RPMI8226 (cell line): ENCODE results near the gene MXD1.
"Not testable (repeated sequence)": the region's sequence is repeated elsewhere in the genome, so short reads cannot be mapped to it uniquely, and the experiment has no call there.

ENCODE experiments used
- DNase-seq: peaks from one replicate; pipeline ENCODE4 v3.0.0-alpha.2; 2015

The MXD1 gene

GRCh38 chr2:69914950-69915945 is at the start of gene MXD1:
Gene MXD1, plus strand, starts transcription at chr2:69915109. Its CDS starts 222 bp downstream, at chr2:69915331.
- DNase-seq = peak; percentile 24

- no peak for DNase-seq
Observed at GRCh38 chr2:69888451-69888850, 26.5 kb upstream of the MXD1 start.

DNA sequence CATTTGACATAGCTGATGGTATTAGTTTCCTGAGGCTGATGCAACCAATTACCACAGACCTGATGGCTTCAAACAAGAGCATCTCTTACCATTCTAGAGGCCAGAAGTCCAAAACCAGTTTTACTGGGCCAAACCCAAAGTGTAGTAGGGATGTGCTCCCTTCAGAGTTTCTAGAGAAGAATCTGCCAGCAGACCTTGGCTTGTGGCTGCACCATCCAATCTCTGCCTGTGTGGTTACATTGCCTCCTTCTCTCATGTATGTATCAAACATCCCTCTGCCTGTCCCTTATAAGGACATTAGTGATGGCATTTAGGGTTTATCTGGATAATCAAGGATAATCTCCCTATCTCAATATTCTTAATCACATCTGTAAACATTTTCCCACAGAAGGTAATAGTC is 25.6 kb upstream of the MXD1 start:
- no peak for DNase-seq

- no peak for DNase-seq
Observed at GRCh38 chr2:69890881-69891280, 24.0 kb upstream of the MXD1 start.

GRCh38 chr2:69892838-69893424 is 22.0 kb upstream of the MXD1 start:
- DNase-seq = not testable (repeated sequence)

GRCh38 chr2:69893684-69894551 is 21.0 kb upstream of the MXD1 start, which contains the start of gene SNRNP27:
Gene SNRNP27, plus strand, starts transcription at chr2:69893956. Its CDS starts 29 bp downstream, at chr2:69893985.
- DNase-seq = peak; percentile 88

- DNase-seq = not testable (repeated sequence)
Observed at GRCh38 chr2:69894737-69895136, 20.2 kb upstream of the MXD1 start.

DNA sequence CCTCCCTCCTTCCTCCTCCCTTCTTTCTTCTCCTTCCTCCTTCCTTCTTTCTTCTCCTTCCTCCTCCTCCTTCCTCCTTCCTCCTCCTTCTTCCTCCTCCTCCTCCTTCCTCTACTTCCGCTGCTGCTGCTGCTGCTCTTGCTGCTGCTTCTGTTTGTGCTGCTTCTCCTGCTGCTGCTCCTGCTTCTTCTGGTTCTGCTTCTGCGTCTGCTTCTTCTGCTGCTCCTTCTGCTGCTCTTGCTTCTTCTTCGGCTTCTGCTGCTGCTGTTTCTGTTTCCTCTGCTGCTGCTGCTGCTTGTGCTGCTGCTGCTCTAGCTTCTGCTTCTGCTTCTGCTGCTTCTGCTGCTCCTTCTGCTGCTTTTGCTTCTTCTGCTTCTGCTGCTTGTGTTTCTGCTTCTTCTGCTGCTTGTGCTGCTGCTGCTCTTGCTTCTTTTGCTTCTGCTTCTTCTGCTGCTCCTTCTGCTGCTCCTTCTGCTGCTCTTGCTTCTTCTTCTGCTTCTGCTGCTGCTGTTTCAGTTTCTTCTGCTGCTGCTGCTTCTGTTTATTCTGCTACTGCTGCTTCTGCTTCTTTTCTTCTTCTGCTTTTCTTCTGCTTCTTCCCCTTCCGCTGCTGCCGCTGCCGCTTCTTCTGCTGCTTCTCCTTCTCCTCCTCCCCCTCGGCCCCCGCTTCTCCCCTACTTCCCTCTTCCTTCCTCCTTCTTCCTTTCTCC is 12.5 kb upstream of the MXD1 start:
- DNase-seq = no peak

- DNase-seq = no peak
Observed at GRCh38 chr2:69907216-69907615, 7.7 kb upstream of the MXD1 start.

DNA sequence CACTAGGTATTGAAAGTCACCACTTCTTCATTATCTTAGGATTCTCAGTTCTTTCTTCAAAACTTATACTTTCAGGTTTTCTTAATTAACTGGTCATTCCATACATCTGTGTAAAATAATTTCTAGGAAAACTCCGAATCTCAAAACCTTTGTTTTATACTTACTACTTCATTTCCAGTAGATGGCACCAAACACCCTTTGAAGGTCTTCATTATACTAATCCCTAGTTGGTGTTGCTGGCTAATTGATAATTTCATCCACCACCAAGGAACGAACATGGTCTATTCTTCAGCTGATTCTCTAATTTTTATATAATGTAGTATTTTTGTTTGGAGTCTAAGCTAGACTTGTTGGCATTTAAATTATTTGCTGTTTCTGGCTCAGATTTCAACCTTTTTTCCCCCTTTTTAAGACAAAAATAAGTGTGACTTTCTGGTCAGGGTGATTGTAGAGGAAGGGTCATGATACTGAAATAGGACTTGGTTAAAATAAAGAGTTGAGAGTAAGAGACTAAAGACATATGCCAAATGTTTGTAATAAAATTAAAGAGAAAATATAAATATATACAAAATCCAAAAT is 2.8 kb upstream of the MXD1 start:
- DNase-seq = peak; percentile 65

DNA sequence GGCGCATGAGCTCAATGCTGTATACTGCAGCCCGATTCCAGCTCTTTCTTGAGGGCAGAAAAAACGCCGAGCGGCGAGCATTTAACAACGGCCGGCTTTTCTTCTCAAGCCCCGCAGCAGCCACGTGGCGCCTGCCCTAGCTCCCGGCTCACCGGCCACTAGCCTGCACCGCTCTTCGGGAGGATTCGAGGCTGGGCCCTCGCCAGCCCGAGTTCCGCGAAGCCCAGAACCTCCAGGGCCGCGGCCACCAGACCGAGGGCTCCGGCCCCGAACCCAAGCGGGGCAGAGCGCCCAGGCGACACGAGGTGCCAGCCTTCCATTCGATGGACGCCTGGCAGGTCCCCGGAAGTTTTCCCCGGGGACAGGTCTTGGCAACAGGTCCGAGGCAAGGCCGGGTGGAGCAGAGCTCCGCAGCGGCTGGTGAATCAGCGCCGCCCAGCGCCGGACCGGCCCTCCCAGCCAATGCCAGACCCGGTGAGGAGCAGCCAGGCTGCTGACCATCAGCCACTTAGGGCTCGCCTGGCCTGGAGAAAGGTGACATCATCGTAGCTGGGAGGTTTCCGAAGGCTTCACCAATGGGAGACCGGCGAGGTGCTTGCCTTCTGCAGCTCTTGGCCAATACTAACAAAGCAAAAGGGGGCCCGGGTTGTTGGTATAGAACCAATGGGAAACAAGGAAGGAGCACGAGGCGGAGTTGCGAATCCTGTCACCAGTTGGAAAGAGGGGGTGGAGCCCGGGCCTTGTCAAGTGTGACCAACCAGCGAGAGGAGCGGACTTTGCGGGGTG is 552 bp upstream of the MXD1 start:
- DNase-seq = peak; percentile 100

- DNase-seq = no peak
Observed at GRCh38 chr2:69916106-69916505, 1.2 kb downstream of the MXD1 start.

GRCh38 chr2:69917852-69918251 is 2.9 kb downstream of the MXD1 start:
- DNase-seq = no peak

DNA sequence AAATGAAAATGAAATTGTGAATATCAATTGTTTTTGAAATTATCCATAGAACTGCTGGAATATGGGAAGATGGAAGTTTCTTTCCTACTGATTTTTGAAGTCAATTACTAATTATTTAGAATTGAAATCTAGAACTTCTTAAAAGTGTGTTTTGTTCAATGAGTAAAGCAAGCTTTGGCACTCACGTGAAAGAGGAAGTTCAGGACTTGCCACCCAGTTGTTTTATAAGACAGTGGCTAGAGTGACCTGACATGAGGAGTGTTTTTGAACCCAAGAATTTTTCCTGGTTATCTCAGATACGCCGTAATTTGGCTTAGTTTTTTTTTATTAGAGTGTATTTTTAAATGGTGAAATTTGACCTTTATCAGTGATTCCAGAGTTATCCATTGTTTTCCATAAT is 3.5 kb downstream of the MXD1 start:
- DNase-seq = no peak

DNA sequence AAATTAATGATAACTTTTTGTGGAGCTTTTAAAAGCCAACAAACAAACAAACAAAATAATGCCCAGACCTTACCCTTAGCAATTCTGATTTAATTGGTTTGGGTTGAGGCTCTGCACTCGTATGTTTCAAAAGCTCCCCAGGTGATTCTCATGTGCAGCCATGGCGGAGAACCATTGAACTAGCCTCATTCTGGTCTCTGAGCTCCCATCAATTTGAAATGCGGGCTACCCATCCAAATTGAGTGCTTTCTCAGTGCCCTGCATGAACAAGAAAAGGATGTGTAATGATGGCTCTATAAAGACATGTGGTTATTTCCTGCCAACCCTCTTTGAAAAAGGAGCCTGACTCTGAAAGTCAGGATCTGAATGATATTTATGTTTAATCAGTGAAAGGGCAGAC is 8.2 kb downstream of the MXD1 start:
- DNase-seq = no peak

- DNase-seq = no peak
Observed at GRCh38 chr2:69926849-69927515, 12.1 kb downstream of the MXD1 start.

DNA sequence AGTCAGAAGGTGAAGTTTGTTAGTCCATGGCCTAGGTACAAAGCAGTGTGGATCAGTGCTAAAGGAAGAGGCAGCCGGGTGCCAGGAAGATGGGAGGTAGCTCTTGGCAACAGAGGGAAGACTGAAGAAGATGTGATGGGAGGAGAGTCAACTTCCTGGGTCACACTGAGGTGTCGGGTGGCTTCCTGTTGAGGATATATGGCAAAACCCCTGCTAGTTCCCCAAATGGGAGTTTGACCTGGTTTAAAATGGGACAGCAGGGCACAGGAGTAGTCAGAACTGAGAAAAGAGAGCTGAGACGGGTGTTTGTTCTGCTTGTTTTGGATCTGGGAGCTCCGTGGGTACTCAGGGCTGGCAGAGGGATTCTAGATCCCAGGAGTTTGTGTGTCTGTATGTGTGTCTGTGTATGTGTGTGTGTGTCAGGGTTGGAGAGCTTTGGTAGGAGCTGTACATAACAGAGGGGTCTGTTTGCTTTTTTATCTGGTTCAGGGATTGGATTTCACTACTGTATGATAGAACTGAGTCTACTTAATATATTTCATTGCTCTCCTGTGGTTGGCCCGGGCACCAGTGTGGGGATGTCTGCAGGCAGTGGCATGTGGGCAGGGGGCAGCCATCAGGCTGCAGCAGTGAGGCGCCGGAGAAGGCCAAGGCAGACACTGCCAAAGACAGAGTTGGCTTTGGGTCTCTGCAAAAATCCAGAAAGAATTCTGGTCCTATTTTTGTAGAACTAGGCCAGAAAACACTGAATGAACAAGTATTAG is 17.1 kb downstream of the MXD1 start:
- DNase-seq = no peak

GRCh38 chr2:69932596-69932922 is 17.6 kb downstream of the MXD1 start:
- no peak for DNase-seq

DNA sequence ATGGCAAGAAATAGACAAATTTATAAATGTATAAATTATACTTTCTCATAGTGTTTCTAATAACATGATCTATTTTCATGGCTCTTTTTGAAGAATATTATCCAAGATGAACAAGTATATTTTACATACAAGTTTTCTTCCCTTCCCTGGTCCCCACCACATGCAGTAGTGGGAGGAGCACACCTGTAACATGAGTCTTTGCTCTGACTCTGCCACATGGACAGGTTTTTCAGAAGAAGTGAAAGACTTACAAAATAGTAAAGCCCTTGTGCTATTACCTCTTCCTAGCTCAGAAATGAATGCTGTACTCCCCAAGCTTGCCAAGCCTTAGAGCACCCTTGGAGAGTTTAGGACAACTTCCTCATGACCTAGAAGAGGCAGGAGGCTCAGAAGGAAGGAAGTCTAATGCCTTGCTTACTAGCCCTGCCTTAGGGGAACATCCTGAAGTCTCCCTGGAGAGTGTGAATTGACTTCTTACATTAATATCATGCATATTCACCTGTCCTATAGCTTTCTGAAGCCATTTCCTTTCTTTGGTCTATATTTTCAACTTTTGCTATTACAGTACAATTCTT is 18.4 kb downstream of the MXD1 start:
- no peak for DNase-seq
